ENCODE measurements around the gene SDCBP2. TPM values are rescaled to one million over a fixed set of nuclear protein-coding genes. Genes with fewer than 3 reads are reported as not detected.

Gene SDCBP2
- total RNA-seq, 2 donors from 2014 or later, result 1.5 to 5.1 TPM

- Mint-ChIP-seq H3K27me3 (ENCODE audit: insufficient read depth) (no peaks in the 10 kb centered on the region), H3K27ac (no peak overlapping the region), H3K4me1 (peaks cover 8% of the 10 kb centered on the region), H3K4me3 (no peak overlapping the region), H3K36me3 (ENCODE audit: low read depth) (peaks cover 5% of the 10 kb centered on the region), H3K9me3 (no peaks in the 10 kb centered on the region)
- Histone ChIP-seq H3K9me3 (ENCODE audit: control insufficient read depth, low read length) (no peaks in the 10 kb centered on the region), H3K4me3 (ENCODE audit: low read length) (no peak overlapping the region), H3K36me3 (ENCODE audit: control insufficient read depth, insufficient read depth, low read length) (no peaks in the 10 kb centered on the region), H3K4me1 (ENCODE audit: control insufficient read depth, insufficient read depth, low read length) (peaks cover 6% of the 10 kb centered on the region), H3K9ac (ENCODE audit: extremely low read depth, low read length, poor library complexity, severe bottlenecking) (no peak overlapping the region), H3K27me3 (ENCODE audit: control insufficient read depth, insufficient read depth, low read length, poor library complexity, severe bottlenecking) (no peaks in the 10 kb centered on the region), H3K27ac (ENCODE audit: low read depth, low read length) (no peak overlapping the region)
- DNase-seq, result no peak
- TF ChIP-seq CTCF (conservative IDR thresholded peaks at IDR 0.05), result no peak
- 85 to 97% methylated on average over 4 to 5 of the region's 5 CpGs for WGBS, 2 experiments (ENCODE audit: insufficient coverage in 1 of 2, insufficient read length in 1 of 2)
These were observed 30.8 kb downstream of the SDCBP2 start for GRCh38 chr20:1298166-1298565.

- Histone ChIP-seq H3K9ac (ENCODE audit: extremely low read depth, low read length, poor library complexity, severe bottlenecking) (no peak overlapping the region), H3K27me3 (ENCODE audit: control insufficient read depth, insufficient read depth, low read length, poor library complexity, severe bottlenecking) (no peaks in the 10 kb centered on the region), H3K36me3 (ENCODE audit: control insufficient read depth, insufficient read depth, low read length) (no peaks in the 10 kb centered on the region), H3K9me3 (ENCODE audit: control insufficient read depth, low read length) (no peaks in the 10 kb centered on the region), H3K4me1 (ENCODE audit: control insufficient read depth, insufficient read depth, low read length) (peaks cover 6% of the 10 kb centered on the region), H3K4me3 (ENCODE audit: low read length) (no peak overlapping the region), H3K27ac (ENCODE audit: low read depth, low read length) (no peak overlapping the region)
- no peak overlapping the region for H3K4me3 Mint-ChIP-seq
- peaks cover 8% of the 10 kb centered on the region for H3K4me1 Mint-ChIP-seq
- WGBS, 2 experiments (ENCODE audit: insufficient coverage in 1 of 2, insufficient read length in 1 of 2), result 95 to 100% methylated on average over 1 to 2 of the region's 2 CpGs
- DNase-seq, result no peak
- no peaks in the 10 kb centered on the region for H3K9me3 Mint-ChIP-seq
- H3K27me3 Mint-ChIP-seq (ENCODE audit: insufficient read depth), result no peaks in the 10 kb centered on the region
- no peak for TF ChIP-seq CTCF (conservative IDR thresholded peaks at IDR 0.05)
- peaks cover 5% of the 10 kb centered on the region for H3K36me3 Mint-ChIP-seq (ENCODE audit: low read depth)
- no peak overlapping the region for H3K27ac Mint-ChIP-seq
These were observed 31.5 kb downstream of the SDCBP2 start for GRCh38 chr20:1297486-1297885.

DNA sequence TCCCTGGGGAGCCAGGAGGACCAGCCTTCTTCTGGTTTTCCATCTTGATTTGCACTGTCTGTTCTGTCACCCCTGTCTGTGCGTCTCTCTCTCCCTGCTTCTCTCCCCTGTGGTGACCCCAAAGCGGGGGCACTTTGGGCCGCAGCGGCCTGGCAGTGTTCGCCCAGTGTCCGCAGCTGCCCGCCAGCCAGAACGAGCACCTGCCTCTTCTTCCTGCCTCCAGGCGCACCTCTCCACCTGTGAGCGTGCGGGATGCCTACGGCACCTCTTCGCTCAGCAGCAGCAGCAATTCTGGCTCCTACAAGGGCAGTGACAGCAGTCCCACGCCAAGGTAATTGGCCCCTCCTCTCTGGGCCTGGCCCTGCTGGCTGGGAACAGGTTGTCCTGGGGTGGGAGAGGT, 32.0 kb downstream of the SDCBP2 start:
- WGBS, 2 experiments (ENCODE audit: insufficient coverage in 1 of 2, insufficient read length in 1 of 2), result 75 to 89% methylated on average over 11 to 14 of the region's 14 CpGs
- peaks cover 8% of the 10 kb centered on the region for H3K4me1 Mint-ChIP-seq
- H3K9me3 ChIP-seq (ENCODE audit: control insufficient read depth, low read length), result no peaks in the 10 kb centered on the region
- no peaks in the 10 kb centered on the region for H3K9me3 Mint-ChIP-seq
- H3K4me3 Mint-ChIP-seq, result no peak overlapping the region
- no peaks in the 10 kb centered on the region for H3K27me3 Mint-ChIP-seq (ENCODE audit: insufficient read depth)
- H3K27ac ChIP-seq (ENCODE audit: low read depth, low read length), result no peak overlapping the region
- H3K4me3 ChIP-seq (ENCODE audit: low read length), result no peak overlapping the region
- no peaks in the 10 kb centered on the region for H3K27me3 ChIP-seq (ENCODE audit: control insufficient read depth, insufficient read depth, low read length, poor library complexity, severe bottlenecking)
- peaks cover 5% of the 10 kb centered on the region for H3K36me3 Mint-ChIP-seq (ENCODE audit: low read depth)
- no peaks in the 10 kb centered on the region for H3K36me3 ChIP-seq (ENCODE audit: control insufficient read depth, insufficient read depth, low read length)
- no peak for DNase-seq
- no peak overlapping the region for H3K27ac Mint-ChIP-seq
- no peak overlapping the region for H3K9ac ChIP-seq (ENCODE audit: extremely low read depth, low read length, poor library complexity, severe bottlenecking)
- peaks cover 6% of the 10 kb centered on the region for H3K4me1 ChIP-seq (ENCODE audit: control insufficient read depth, insufficient read depth, low read length)
- no peak for TF ChIP-seq CTCF (conservative IDR thresholded peaks at IDR 0.05)
